Amniotic stem cell (primary cell): ENCODE measurements around the gene IL24.
"Not testable (repeated sequence)": the region's sequence is repeated elsewhere in the genome, so short reads cannot be mapped to it uniquely, and the experiment has no call there.

Experiments
- DNase-seq: peaks from one replicate; lab custom pipeline; 2025; lab: John Stamatoyannopoulos, UW

Gene IL24

DNA sequence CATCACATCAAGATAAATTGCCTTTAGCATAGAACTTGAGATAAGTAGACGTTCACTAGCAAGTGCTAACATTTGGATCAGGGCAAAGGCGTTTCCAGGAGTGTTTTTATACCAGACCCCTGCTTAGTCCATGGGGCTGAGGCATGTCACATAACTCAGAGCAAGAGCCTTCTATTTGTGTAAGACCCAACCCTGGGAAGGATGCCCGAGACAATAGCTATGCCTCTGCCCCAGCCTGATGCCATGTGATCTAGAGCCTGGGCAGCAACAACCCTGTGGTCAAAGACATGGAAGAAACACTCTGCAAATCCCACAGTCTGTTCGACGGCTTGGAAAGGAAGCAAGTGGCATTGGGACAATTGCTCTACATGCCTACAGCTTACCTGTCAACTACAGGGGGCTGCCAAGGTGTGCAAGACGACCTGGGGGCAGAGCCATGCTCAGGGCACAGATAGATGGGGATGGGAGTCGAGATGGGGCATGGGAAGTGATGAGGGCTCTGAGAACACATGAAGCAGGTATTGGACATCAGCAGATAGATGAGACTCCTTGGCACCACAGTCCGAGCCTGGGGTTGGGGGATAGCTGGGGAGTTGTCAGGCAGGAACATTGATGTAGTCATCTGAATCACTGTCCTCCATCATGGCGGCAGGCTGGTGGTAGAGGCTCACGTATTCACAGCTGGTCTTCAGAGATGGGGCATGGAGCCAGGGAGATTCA lies 7.3 kb downstream of the IL24 start:
- DNase-seq = no peak

DNA sequence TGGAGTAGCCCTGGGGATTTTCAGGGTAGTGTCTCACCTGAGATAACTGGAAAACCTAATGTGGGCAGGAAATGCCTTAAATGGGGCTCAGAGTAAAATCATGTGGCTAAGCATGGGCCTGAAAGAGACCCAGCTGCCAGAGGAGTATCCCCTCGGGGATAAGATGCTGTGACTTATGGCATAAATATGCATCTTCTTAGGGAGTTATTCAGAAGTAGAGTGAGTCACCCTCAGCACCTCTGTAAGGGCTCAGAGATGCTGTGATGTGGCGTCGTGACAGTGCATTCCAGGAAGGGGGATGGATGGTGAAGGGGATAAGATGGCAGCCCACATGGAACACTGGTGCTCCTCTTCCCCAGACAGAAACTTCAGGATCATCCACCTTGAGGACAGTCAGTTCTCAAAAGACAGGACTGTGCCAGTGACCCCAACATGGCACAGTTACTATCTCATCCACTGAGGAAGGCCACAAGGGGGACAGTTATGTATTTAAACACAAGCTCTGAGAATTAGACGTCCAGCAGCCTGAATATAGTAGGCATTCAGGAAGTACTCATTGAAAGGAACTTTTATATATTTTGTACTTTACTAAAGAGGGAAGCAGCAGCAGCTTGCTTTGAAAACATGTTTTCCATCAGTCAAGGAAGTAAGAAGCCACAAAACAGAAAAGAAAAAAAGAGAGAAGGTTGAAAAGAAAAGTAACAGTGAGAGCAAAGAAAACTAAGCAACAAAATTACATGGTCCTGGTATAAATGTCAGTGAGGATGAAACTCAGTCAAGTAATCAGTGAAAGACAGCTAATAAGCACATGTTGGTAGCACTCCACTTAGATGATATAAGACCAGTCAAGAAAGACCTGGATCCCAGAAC lies 8.3 kb downstream of the IL24 start:
- DNase-seq = peak; percentile 65

DNA sequence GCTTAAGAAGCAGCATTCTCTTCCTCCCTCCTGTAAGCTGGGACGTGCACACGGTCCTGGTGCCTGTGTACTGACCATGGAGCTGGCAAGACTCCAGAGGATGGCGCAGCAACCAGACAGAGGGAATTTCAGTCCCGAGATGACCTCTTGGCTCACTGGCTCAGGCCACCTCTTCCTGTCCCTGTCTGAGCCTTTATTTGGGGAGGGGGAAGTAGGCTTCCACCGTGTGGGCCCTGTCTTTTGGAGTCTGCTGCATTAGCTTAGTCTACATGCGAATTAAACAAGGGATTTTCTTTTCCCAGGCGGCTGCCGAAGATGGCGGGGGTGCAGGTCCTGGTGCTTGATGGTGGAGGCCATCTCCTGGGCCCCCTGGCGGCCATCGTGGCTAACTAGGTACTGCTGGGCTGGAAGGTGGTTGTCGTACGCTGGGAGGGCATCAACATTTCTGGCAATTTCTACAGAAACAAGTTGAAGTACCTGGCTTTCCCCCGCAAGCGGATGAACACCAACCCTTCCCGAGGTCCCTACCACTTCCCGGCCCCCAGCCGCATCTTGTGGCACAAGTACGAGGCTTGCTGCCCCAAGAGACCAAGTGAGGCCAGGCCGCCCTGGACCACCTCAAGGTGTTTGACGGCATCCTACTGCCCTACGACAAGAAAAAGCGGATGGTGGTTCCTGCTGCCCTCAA lies 10.2 kb downstream of the IL24 start:
- no peak for DNase-seq

DNA sequence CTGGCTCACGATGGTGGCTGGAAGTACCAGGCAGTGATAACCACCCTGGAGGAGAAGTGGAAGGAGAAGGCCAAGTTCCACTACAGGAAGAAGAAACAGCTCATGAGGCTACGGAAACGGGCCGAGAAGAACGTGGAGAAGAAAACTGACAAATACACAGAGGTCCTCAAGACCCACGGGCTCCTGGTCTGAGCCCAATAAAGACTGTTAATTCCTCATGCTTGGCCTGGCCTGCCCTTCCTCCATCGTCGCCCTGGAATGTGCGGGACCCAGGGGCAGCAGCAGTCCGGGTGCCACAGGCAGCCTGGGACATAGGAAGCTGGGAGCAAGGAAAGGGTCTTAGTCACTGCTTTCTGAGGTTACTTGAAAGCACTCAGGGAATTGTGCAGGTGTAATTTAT lies 10.8 kb downstream of the IL24 start:
- DNase-seq = no peak

DNA sequence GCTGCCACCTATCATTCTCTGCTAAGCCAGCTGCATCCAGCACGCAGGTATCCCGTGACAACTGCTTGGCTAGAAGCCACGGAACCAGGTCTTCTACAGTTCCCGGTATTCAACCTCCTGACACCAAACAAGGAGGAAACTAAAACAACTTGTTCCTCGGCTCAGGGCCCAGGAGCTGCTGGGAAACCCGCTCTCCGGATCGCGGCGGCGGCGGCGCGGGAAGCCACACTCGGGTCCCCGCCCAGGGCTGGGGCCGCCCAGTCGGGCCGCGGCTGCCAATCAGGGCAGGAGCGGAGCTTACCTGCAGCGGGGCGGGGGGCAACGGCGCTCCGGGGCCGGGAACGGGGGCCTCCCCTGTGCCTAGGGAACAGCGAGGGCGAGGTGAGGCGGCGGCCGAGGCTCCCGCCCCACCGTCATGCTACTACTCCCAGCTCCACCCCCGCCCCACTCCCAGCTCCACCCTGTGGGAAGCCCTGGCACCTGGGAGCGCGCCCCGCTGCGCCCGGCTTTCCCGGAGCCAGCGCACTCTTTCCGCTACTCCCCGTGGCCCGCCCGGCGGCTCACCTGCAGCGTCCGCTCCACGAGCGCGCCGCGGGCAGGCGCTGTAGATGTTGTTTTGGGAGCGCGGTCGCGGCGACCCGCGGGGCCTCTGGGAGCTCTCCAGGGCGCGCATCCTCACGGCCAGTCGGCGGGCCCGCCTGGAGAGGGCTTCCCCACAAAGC lies 12.1 kb downstream of the IL24 start:
- no peak for DNase-seq

DNA sequence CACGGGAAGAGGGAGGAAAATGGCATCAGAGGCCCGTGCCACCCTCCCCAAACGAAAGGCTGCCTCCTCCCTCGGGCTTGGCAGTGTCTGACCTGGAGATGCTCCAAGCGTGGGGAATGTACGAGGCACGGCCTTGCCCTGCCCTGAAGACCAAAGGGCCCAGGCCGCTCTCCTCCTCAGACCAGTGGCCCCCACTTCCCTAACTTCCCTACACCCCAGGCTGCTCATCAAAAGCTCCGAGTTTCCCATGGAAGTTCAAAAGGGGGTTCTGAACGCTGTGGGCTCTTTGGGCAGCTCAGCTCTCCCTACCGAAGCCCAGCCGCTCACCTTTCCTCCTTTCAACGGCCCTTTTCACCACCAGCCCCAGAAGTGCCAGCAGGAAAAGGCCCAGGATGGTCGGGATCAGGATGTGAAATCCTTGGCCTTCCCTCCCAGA lies 12.7 kb downstream of the IL24 start:
- DNase-seq = no peak

DNA sequence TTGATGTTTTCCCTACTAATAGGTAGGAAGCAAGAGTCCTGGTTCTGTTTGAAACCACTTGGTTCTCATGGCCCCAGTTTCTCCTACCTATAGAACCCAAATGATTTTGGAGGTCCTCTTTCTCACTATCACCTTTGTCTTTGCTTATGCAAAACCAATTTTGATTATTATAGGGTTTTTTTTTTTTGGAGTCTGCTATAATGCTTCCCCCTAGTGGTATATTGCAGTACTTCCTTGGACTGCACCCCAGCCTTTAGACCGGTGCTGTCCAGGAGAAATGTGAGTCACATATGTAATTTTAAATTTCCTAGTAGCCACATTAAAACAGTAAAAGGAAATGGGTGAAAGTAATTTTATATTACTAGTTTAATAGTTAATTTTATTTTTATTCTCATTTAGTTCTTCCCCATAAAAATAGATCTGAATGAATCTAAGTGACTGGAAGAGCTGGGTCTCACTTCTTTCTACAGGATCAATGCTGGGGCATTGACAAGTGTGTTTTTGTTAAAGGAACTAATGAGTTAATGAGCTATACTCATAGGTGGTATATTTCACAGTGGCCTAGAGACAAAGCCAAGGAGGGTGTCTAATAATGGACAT lies 13.9 kb downstream of the IL24 start:
- DNase-seq = peak; percentile 48

DNA sequence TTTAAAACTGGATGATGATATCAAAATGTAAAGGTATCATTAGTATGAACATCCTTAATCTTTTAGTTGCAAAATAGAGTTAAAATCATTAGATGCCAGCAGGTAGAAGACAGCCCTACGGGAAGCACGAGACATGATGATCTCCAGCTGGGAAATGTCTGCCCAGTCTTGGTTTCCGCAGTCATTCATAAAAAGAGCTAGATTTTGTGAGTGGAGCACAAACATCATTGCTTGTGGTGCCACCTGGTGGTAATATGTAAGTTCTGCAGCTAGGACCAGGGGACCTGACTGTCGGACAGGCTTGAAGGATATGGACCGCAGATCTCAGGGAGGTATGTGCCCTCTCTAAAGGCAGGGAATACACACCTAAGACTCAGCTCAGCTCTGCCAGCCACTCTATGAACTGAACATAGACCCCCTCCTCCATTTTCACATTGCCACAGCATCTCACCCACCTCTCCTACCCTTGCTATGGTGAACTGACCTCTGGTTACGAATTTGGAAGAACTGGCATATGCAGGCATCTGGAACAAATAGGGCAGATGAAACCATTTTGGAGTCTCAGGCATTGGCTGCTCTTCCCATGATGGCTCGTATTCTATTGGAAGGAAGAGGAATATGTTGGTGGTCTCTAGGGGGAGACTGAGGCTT lies 15.3 kb downstream of the IL24 start:
- peak; percentile 26 for DNase-seq

DNA sequence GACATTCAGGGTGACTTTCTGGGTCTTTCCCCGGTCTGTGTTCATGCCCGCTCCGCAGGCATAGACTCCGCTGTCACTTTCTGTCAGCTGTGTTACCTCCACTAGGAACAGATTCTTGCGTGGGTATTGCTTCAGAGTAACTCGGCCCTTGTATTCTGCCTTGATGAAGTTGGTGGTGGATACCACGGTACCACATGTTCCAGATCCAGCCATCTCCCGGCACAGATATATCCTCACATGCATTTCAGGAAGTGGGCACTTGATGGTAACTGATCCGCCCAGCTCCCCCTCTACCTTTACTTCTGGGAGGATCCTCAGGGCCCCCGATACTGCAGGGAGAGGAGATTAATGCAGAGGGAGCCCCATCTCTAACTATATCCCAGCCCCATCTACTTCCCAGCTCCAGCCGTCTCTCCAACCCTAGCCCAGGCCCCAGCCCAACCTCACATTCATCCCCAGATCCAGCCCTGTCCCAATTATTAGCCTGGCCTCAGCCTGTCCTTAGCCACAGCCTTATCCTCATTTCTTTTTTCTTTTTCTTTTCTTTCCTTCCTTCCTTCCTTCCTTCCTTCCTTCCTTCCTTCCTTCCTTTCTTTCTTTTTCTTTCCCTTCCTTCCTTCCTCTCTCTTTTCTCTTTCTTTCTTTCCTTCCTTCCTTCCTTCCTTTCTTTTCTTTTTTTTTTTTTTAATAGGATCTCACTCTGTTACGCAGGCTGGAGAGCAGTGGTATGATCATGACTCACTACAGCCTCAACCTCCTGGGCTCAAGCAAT lies 16.7 kb downstream of the IL24 start:
- DNase-seq = no peak

DNA sequence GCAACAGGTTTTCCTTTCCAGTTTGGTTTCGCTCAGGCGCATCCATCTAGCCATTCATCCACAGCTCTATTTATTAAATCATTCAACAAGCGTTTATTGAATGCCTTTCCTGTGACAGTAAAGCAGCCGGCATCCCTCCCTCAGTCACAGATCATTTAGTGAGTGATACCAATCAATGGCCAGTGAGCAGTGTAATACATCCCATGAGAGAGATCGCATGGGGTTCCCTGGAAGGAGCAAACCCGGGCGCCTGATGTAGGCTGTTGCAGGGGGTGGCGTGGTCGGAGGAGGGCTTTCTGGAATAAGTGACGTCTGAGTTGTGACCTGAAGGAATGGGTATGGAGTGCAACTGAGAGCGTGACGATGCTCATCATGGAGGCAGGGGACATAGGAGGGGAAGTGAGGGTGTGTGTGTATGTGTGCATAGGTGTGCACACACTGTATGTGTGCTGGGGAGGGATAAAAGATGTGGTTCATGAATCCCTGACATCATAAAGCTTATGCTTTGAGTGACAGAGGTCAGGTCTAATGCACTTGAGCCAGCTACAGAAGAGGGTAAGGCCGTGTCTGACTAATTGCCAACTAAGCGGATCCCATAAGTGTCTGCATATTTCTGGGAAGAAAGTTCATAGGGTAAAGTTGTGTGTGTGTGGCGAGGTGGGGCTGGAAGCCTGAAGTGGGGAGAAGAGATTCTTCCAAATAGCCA lies 17.9 kb downstream of the IL24 start:
- no peak for DNase-seq

DNA sequence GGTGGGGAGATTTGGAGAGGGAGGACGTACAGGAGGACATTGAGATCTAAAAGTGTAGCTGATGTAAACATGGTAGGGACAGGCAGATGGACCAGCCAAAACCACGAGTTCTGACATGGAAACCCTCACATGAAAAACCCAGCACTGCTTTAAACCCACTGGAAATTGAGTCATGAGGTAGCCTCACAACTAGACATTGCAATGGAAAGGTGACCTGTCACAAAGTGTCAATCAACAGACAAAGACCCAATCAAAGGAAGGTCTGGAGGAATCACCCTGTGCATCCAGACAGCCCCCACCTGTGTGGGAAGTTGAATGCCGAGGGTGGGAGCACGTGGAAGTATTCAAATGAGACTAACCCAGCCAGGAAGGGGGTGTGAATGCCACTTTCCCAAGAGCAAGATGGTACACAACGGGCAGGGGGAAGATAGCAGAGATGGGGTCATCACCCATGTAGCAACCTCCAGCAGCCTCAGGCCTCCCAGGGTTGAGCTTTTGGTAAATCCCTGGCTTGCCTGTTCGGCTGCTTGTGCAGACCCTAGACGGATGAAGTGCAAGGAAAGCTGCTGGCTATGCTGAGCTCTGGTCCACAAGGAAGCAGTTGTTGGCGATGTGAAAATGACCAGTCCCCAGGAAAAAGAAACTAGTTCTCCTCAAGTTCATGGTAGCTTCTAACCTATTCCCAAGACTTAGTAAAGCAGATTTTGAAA lies 18.9 kb downstream of the IL24 start:
- no peak for DNase-seq

DNA sequence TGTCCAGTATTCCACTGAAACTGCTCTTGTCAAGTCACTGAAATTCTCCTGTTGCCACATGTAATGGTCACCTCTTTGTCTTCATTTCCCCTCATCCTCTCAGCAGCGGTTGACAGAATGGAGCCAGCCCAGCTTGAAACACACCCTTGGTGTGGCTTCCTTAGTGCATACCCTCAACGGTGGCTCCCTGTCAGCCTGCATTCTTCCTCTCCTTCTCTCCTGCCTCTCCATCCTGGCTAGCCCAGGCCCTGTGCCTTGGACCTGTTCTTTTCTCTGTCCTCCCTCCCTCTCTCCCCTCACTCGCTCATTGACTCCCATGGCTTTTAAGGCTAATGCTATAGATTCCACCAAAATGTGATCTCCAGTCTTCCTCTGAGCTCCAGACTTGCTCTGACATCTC lies 20.8 kb downstream of the IL24 start:
- DNase-seq = no peak

DNA sequence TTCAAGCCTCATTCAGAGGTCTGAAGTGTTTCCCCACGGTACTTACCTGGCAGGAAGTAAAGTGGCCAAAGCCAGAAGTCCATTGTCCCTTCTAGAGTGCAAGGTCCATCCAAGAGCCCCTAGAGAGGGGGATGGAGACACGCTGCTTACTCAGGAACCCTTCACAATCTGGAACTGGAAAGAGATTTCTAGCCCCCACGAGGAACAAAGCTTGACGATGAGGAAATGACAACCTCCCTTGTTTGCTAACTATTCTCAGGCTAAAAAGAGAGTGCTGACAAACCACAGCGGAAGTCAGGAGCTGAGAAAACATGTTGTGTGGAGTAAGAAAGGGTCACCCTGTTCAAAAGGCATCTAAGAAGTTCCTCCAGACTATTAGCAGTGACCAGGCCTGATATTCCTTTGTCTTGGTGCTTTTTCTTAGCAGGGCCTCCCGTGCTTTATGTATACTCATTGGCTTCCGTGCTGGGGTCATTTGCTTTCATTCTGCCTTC lies 24.6 kb downstream of the IL24 start, which contains the start of gene FCMR:
Gene FCMR (minus strand): TSS at position 170 of the 494 bp plus-strand sequence. CDS start 87 bp downstream, at position 83.
- no peak for DNase-seq

DNA sequence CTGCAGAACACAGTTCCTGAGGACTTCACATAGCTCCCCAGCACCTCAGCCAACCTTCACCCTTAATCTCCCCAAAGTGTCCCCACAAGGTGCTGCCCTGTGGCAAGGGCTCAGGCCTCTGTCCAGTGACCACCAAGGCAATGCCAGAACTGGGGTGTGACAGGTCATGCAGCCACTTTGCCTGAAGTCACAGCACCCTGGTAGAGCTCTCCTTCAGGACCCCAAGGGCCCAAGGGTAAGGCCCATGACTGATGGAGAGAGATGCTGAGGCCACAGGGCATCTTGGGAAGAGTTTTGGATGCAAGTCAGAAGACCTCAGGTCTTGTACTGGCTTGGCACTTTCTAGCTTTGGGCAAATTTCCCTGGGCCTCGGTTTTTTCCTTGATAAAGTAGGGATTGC lies 25.3 kb downstream of the IL24 start:
- no peak for DNase-seq

DNA sequence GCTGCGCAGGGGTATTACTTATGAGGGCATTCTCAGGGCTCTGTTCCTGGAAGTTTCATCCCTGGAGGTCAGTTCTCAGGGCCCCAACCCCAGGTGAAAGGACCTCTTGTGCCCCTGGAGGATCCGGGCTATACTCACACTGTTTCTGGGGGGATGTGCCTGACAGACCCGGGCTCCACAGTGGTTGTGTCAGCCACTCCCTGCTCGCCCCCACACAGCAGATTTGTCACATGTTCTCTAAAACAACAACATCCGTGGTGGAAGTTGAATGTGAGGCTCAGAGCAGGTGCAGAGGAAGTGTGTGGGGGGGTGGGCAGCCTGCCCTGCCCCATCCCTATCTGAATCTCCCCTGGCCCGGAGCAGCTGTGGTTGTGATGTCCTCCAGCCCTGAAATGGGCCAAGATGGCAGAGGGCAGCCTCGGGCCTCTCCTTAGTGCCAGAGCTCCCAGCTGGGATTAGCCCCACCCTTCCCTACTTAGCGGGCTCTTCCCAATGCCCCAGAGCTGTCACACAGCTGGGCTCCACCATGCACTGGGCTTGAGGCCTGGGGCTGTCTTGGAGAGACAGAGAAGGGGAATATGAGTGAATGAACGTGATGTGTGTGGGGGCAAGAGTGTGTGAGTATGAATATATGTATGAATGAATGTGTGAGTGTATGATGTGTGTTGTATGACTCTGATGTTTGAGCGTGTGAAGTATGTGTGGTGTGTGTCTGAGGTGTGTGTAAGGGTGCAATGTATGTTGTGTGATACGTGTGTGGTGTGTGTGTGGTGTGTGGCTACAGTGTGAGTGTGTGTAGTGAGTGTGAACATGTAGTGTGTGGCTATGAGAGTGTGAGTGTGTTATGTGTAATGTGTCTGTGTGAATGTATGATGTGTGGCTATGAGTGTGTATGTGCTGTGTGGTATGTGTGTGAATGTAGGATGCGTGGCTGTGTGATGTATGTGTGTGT lies 26.0 kb downstream of the IL24 start:
- DNase-seq = no peak

DNA sequence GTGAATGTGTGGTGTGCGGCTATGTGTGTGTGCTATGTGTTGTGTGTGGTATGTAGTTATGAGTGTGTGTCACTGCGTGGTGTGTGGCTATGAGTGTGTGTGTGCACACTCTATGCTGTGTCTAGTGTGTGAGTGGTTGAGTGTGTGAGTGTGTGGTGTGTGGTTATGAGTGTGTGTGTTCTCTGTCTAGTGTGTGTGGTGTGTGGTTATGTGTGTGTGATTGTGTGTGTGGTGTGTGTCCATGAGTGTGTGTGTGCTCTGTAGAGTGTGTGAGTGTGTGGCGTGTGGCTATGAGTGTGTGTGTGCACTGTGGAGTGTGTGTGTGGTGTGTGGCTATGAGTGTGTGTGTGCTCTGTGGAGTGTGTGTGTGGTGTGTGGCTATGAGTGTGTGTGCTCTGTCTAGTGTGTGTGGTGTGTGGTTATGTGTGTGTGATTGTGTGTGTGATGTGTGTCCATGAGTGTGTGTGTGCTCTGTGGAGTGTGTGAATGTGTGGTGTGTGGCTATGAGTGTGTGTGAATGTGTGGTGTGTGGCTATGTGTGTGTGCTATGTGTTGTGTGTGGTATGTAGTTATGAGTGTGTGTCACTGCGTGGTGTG lies 26.8 kb downstream of the IL24 start:
- DNase-seq = not testable (repeated sequence)

DNA sequence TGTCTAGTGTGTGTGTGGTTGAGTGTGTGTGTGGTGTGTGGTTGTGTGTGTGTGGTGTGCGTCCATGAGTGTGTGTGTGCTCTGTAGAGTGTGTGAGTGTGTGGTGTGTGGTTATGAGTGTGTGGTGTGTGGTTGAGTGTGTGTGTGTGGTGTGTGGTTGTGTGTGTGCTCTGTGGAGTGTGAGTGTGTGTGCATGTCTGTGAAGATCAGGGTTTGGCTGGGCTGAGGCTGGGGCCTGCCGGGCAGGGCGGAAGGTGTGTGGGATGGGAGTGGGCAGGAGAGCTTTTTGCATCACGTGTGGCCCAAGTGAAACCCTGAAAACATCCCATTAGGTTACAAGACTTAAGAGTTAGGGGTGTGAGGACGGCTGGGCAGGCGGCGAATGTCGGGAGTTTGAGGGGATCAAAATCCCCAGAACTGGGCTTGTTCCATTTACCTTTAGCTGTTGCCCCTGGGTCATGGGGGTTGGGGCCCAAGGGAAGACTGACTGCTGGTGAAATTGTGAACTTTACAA lies 27.4 kb downstream of the IL24 start:
- no peak for DNase-seq
